H54 (cell line): ENCODE data around the gene PTPRD.
A peak's percentile ranks its signal among the peaks of the same experiment; 100 is the strongest.

Source experiments
- DNase-seq: peaks from one replicate; pipeline ENCODE4 v3.0.0; 2011; ENCODE audit warnings: low spot score, mixed read lengths; ENCODE audit not compliant: insufficient read length
- FAIRE-seq: peaks from 3 replicates; lab custom pipeline; 2011; peaks lifted over from hg19 to GRCh38; lab: Jason Lieb, UNC
- POLR2A ChIP-seq: IDR thresholded peaks from 2 replicates; pipeline ENCODE4 v1.6.1; 2011; ENCODE audit warnings: low read depth, mild to moderate bottlenecking, low read length

PTPRD gene

DNA sequence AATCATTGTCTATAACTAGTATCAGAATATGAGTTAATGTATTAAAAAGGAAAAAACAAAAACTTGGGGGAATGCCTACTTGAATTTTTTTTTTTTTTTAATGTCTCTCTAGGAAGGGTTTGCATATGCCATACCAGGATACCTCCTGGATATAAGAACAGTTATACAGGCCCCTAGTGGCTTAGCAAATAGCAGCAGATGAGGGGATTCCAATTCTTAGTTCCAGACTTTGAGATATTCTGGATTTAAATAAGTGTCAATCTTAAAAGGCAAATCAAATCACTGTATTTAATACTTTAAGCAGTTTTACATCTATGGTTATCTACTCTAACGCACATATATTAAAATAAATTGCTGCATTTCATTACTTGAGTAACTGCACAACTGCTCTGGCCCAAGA, 1757.8 kb downstream of the PTPRD start:
- TF ChIP-seq POLR2A: no peak
- FAIRE-seq: no peak
- DNase-seq: no peak

DNA sequence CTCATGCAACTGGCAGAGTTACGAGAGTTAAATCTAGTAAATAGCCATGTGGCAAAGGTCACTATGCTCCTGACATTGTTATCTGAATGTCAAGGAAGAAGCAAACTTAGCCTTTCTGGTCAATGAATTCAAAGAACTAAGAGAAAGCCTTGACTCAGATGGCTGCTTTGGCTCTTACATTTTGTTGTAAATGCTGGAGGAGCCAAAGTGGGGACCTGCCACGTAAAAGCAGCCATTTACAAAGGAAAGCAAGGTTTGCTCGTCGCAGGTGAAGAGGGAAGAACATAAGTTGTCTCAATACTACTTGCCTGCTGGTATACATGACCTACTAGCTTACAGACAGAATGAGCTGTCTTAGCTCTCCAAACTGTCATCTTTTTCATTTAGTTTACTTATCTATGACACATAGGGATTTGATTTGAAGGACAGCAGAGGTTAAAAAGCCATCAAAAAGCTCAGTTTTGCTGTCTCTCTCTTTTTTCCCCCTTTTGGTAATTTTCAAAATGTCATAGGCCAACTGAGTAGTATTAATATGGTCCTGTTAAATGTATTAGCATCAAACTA, 1760.4 kb downstream of the PTPRD start:
- TF ChIP-seq POLR2A: no peak
- FAIRE-seq (no peak), DNase-seq (no peak)

DNA sequence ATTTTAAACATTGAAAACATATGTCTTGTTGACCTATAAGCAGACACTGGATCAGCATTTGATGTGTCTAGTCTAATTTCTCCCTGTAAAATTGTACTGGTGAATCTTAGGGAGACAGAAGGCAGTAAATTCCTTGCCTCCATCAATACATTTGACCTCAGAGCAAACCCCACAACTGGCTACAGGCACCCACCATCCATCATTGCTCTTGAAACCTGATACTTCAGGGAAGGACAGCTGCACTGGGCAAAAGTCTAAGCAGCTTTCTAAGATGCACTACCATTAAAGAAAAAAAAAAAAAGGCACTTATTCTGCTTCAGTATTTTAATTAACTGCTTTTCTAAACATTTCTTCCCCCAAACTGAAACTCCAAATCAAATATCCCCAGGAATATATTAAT, 1761.9 kb downstream of the PTPRD start:
- no peak for TF ChIP-seq POLR2A
- DNase-seq: no peak
- FAIRE-seq: no peak

DNA sequence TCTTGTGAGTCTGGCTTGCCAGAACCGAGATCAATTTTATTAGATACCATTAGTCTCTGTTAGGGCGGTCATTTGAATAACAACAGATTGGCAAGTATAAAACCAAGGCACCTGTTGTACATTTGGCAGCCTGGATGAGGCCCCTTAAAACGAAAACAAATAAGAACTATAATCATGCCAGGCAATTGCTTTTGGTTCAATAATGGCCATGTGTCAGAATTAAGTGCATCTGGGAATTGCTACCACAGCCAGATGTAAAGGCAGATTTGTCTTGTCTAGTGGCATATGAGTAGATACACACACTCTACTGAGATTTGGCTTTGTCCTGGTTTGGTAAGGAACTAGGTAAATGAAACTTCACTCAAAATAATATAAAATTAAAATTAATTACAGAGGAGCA, 1767.0 kb downstream of the PTPRD start:
- no peak for FAIRE-seq
- no peak for TF ChIP-seq POLR2A
- DNase-seq: no peak

DNA sequence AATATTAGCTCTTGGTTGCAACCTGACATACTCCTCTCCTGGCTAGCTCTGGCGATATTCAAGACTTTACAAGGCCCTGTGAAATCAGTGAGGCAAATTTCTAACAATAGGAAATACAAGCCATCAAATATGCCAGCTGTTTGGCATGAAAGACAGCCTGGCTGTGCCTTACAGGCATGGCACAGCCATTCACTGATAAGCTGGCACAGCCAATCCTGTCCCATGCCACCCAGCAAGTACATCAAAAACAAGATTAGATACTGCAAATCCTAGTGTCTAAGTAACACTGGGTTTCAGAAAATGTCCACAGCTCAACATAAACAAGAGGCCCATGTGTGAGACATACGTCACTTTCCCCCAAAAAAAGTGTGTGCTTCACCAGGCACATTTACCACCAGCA, 1767.4 kb downstream of the PTPRD start:
- DNase-seq (no peak), FAIRE-seq (no peak)
- TF ChIP-seq POLR2A: no peak

DNA sequence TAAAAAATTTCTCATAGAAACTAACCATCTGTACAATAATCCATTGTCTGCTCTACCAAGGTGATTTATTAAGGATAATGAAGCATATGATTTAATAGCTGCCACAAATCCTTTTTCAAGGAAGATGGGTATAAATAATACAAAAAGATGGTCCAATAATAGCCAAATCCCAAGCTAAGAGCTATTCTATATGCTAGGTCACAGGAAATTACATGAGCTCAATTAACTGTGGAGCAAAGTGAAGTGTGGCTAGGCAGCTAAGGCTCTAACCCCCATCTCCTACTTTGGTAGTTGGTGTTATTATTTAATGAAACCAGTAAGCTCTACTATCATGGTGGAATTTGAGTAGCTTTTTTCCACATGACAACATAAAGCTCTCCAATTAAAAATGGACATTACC, 1768.3 kb downstream of the PTPRD start:
- FAIRE-seq: no peak
- TF ChIP-seq POLR2A: no peak
- DNase-seq: no peak

DNA sequence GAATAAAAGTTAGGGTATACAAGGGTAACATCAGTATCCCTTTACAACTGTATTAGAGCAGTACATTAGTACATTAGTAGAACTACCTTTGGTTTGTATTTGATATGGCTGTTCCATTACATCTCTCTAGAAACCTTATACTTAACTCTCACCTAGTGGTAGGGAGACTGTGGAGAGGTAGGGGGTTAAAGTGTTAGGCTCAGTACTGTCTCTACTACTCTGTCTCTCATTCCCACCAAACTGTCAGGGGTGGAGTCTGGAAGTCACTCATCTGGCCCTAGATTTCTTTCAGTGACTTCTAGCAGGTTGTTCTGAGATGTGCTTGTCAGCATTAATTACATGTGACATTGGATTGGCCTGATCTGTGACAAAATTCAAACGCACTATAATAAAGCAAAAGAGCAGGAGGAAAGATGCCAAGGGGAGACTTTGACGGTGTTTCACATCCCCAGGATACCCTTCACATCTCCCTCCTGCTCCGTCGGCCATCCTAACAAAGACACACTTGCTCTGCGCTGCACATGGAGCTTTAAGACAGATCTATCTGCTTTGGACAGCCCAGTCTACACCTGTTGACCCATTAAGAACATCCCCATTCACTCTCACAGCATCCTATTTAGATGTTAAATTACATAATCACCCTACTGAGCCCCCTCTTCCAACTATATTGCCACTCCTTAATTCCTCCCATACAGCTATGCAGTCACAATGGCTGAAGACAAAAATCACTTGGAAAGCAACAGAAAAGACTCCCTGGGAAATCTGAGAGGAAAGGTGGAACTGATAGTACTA, 1770.2 kb downstream of the PTPRD start:
- DNase-seq (no peak), FAIRE-seq (peak; percentile 11)
- no peak for TF ChIP-seq POLR2A

DNA sequence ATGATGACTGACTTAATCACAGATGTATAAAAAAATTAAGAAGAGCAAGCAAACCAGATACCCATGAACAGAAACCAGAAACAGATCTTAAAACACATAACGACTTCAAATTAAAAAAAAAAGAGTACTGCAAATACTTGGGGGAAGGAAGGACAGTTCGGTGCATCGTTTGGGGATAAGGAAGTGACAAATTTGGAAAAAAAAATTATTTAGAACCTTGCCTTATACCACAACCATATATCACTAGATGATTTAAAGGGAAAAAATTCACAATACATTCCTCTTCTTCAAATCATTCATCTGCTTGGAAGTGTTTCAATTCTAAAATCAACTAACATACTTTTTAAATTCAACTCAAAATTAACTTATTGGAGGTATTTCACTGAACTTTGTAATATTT, 1774.7 kb downstream of the PTPRD start:
- FAIRE-seq: peak; percentile 6
- DNase-seq: no peak
- TF ChIP-seq POLR2A: no peak

DNA sequence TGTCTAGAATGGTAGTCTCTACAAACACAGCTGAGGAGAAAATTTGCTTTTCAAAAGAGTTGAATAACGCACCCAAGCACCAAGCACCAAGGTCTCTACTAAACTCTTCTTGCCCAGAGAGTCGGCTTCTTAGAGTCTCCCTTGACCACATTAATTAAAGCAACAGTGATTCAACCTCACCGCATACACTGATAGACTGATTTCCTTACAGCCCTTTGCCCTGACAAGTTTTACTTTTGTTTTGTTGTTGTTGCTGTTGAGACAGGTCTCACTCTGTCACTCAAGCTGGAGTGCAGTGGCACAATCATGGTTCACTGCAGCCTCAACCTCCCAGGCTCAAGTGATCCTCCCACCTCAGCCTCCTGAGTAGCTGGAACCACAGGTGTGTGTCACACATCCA, 1777.5 kb downstream of the PTPRD start:
- TF ChIP-seq POLR2A: no peak
- DNase-seq (no peak), FAIRE-seq (no peak)

DNA sequence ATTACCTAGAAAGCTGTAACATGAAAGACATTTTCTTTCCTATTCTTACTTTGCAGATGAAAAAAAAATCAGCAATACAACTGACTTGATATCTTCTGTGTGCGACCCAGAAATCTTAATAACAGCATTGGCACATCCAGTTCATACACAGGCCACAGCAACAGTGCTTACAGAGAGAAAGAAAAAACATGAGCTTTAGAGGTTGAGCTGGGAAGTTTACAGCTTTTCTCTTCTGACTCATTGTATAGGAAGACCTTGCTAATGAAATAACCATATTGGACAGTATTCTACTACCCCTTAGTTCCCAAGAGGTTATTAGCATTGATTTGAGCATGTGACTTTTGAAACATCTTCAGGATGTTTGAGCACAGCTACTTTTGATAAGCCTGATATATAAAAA, 1779.8 kb downstream of the PTPRD start:
- no peak for DNase-seq
- FAIRE-seq: peak; percentile 92
- TF ChIP-seq POLR2A: no peak

DNA sequence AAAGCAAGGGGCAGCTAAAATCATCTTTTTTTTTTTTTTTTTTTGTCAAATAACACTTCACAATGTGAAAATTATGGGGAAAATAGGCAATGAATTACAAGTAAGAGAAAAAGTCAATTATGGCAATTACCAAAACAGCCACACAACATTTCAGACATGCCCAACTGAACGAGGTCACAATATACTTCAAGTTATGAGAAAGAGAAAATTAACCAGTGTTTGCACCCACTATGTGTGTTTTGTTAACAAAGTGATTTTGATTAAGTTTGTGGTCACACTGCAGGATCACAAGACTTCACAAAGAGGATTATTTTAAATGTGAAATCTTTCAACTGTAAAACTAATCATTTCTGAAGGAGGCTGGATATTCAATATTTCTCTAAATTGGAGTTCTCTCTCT, 1780.4 kb downstream of the PTPRD start:
- FAIRE-seq: no peak
- TF ChIP-seq POLR2A: no peak
- DNase-seq: no peak

DNA sequence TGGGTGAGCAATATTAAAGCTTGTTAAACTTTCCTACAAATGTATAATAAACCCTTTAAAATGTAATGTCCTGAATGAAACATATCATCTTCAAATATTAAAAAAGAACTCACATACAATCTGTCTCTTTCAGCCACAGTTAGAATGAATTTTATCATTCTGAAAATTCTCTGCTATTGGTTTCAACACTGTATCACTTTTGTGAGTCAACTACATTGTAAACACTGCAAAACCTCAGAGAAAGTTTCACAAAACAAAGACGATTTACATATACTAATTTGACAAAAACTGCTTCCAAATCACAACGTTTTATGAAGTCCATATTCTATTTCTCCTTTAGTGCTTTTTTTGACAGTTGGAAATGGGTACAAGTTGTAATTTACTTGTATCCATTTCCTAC, 1781.2 kb downstream of the PTPRD start:
- TF ChIP-seq POLR2A: no peak
- DNase-seq: no peak
- FAIRE-seq: no peak

DNA sequence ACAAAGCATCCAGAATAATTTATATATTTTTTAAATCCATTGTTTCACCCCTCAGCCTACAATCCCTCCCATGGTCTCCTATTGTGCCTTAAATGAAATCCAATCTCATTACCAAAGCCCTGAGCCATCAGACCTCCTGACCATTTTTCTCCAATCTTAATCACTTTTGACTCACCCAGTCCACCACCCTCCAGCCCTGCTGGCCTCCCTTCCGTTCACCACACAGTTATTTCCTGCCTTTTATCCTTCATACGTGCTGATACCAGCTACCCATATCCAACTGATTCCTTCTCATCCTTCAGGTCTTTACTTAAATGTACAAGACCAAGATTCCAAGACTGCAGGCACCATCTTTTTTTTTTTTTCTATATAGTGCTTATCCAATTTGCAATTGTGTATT, 1786.5 kb downstream of the PTPRD start:
- DNase-seq (no peak), FAIRE-seq (no peak)
- no peak for TF ChIP-seq POLR2A

DNA sequence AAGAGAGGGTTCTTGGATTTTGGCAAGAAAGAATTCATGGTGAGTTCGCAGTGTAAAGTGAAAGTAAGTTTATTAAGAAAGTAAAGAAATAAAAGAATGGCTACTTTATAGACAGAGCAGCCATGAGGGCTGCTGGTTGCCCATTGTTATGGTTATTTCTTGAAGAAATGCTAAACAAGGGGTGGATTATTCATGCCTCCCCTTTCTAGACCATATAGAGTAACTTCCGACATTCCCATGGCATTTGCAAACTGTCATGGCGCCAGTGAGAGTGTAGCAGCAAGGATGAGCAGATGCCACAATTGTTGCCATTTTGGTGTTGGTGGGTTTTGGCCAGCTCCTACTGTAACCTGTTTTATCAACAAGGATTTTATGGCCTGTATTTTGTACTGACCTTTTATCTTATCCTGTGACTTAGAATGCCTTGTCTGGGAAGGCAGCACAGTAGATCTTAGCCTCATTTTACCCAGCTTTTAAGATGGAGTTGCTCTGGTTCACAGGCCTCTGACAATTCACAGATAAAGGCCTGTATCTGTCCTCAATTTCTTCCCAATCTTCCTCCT, 1787.1 kb downstream of the PTPRD start:
- FAIRE-seq: peak; percentile 15
- no peak for DNase-seq
- TF ChIP-seq POLR2A: no peak
